Measurements from ENCODE around the gene PLBD2. TPM values are rescaled to one million over a fixed set of nuclear protein-coding genes. Genes with fewer than 3 reads are reported as not detected.
A peak's percentile ranks its signal among the peaks of the same experiment; 100 is the strongest.

PLBD2 gene
- 10 to 100 TPM; 17.8 to 18.4 TPM for total RNA-seq

GRCh38 chr12:113358381-113359132 lies at the start of gene PLBD2:
Gene PLBD2, plus strand, starts transcription at chr12:113358587. Its CDS starts 14 bp downstream, at chr12:113358601.
- DNase-seq (peak; percentile 96 to 98 (median 97)), ATAC-seq (peak; percentile 91)
- WGBS, 2 donors: 0 to 1% methylated on average over 12 to 56 of the region's 67 CpGs
- no peaks in the 10 kb centered on the region for H3K9me3 ChIP-seq
- TF ChIP-seq CTCF (IDR thresholded peaks at IDR 0.05) (peak in 1 of 7 experiments; percentile 6), POLR2A (IDR thresholded peaks at IDR 0.05) (peak; percentile 42 to 63 (median 58))
- H3K27me3 ChIP-seq: no peaks in the 10 kb centered on the region
- intact Hi-C loops (cut with DNase I): no loop called here
- no peaks in the 10 kb centered on the region for H3K36me3 ChIP-seq (replicated peaks in 1 of 2; ENCODE audit: insufficient read depth in 1 of 2, low read depth in 2 of 2)
- peak within 1 kb of the TSS; percentile 83 to 93 (median 86) for H3K27ac ChIP-seq
- H3K4me1 ChIP-seq: peaks cover 47% of the 10 kb centered on the region
- peak within 1 kb of the TSS; percentile 66 to 88 for H3K4me3 ChIP-seq

- Histone ChIP-seq H3K36me3 (replicated peaks in 1 of 2; ENCODE audit: insufficient read depth in 1 of 2, low read depth in 2 of 2) (peaks cover 0 to 29% of the 10 kb centered on the region in 2 donors), H3K4me3 (no peak overlapping the region), H3K4me1 (no peaks in the 10 kb centered on the region), H3K27ac (no peak overlapping the region), H3K9me3 (no peaks in the 10 kb centered on the region), H3K27me3 (no peaks in the 10 kb centered on the region)
- ATAC-seq (no peak), DNase-seq (no peak)
- WGBS, 2 donors: 95 to 100% methylated on average over 1 of the region's 1 CpG
- intact Hi-C loops (cut with DNase I): loop anchor here (10.0 kb wide), 1 partner anchor 114 kb away; the partner anchor contains the start of gene SDSL
- no peak for TF ChIP-seq CTCF (IDR thresholded peaks at IDR 0.05)
- TF ChIP-seq POLR2A (IDR thresholded peaks at IDR 0.05): no peak
Observed at GRCh38 chr12:113310489-113310888, 47.9 kb upstream of the PLBD2 start.

GRCh38 chr12:113314121-113314529 lies 44.3 kb upstream of the PLBD2 start:
- ATAC-seq (no peak), DNase-seq (no peak)
- intact Hi-C loops (cut with DNase I): loop anchor here (10.0 kb wide), 1 partner anchor 111 kb away; the partner anchor contains the start of gene SDSL
- H3K4me1 ChIP-seq: no peaks in the 10 kb centered on the region
- no peak overlapping the region for H3K27ac ChIP-seq
- TF ChIP-seq CTCF (IDR thresholded peaks at IDR 0.05) (no peak), POLR2A (IDR thresholded peaks at IDR 0.05) (no peak)
- H3K27me3 ChIP-seq: no peaks in the 10 kb centered on the region
- H3K4me3 ChIP-seq: no peak overlapping the region
- peaks cover 0 to 25% of the 10 kb centered on the region in 2 donors for H3K36me3 ChIP-seq (replicated peaks in 1 of 2; ENCODE audit: insufficient read depth in 1 of 2, low read depth in 2 of 2)
- no peaks in the 10 kb centered on the region for H3K9me3 ChIP-seq
- WGBS, 2 donors: 76 to 83% methylated on average over 7 of the region's 7 CpGs

- ATAC-seq: no peak
- 84% methylated on average over 9 of the region's 9 CpGs; no CpG with 5 or more reads in 1 of the 2 donors for WGBS, 2 donors
Observed at GRCh38 chr12:113315358-113315757, 43.0 kb upstream of the PLBD2 start.

More at GRCh38 chr12:113315358-113315757, 43.0 kb upstream of the PLBD2 start:
- H3K4me3 ChIP-seq: no peak overlapping the region
- no peaks in the 10 kb centered on the region for H3K9me3 ChIP-seq
- intact Hi-C loops (cut with DNase I): loop anchor here (10.0 kb wide), 1 partner anchor 109 kb away; the partner anchor contains the start of gene SDSL
- TF ChIP-seq CTCF (IDR thresholded peaks at IDR 0.05): no peak
- no peak for TF ChIP-seq POLR2A (IDR thresholded peaks at IDR 0.05)
- H3K4me1 ChIP-seq: no peaks in the 10 kb centered on the region
- H3K27me3 ChIP-seq: no peaks in the 10 kb centered on the region
- H3K36me3 ChIP-seq (replicated peaks in 1 of 2; ENCODE audit: insufficient read depth in 1 of 2, low read depth in 2 of 2): peaks cover 0 to 17% of the 10 kb centered on the region in 2 donors
- no peak overlapping the region for H3K27ac ChIP-seq
- no peak for DNase-seq

Data from body of pancreas (tissue), 4 donors.